Colon (tissue), 2 donors: ENCODE data around the gene DGKE.

ENCODE experiments used
- FAIRE-seq: peaks from 2 replicates; lab custom pipeline; 2012; peaks lifted over from hg19 to GRCh38; lab: Jason Lieb, UNC
- donor health status: control.
- donor health status: control.

Gene DGKE

GRCh38 chr17:56833809-56834379 is at the start of gene DGKE, which contains the start of gene C17orf67:
TSS of gene DGKE (plus strand) at chr17:56834151. CDS start at chr17:56834796, 645 bp downstream.
TSS of gene C17orf67 (minus strand) at chr17:56833920. CDS start at chr17:56815810, 18,110 bp downstream.
- FAIRE-seq = no peak

- no peak for FAIRE-seq
Observed at GRCh38 chr17:56785405-56785804, 48.5 kb upstream of the DGKE start.

GRCh38 chr17:56785997-56786680 is 47.8 kb upstream of the DGKE start:
- no peak for FAIRE-seq

- no peak for FAIRE-seq
Observed at GRCh38 chr17:56786989-56787482, 46.9 kb upstream of the DGKE start.

GRCh38 chr17:56792267-56792666 is 41.7 kb upstream of the DGKE start:
- FAIRE-seq = no peak

DNA sequence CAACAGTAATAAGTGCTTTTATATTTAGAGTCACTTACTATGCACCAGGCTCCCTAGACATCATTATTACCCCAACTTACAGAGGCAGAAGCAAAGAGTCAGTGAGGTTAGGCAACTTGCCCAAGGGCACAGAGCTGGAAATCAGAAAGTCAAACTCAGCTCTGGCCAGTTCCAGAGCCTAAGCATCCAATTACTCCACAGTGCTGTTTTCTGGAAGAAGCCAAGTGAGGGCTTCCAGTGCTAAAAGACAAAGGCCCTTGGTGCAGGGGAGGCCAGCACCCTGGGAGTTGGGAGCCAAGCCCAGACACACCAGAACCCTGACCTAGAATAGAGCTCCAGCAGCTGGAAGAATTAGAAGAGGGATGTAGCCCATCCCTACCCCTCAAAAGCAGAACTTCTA is 40.4 kb upstream of the DGKE start:
- FAIRE-seq = no peak

DNA sequence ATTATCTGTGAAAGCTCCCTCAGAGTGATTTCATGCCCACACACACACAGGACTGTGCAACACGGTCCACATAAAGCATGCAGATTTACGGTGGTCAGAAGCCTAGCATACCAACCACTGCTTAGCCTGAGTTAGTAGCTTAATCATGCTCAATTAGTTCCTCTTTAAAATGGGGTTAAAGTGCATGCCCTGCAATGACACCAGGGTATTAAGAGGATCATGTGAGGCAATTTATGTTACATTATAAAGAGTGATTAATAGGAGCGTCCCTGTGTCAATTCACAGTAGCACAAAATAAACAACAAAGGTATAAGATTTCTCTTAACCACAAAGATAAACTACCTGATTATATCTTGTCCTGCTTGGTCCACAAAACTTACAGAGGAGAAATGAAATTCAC is 40.0 kb upstream of the DGKE start:
- no peak for FAIRE-seq

- FAIRE-seq = no peak
Observed at GRCh38 chr17:56795221-56795865, 38.6 kb upstream of the DGKE start.

DNA sequence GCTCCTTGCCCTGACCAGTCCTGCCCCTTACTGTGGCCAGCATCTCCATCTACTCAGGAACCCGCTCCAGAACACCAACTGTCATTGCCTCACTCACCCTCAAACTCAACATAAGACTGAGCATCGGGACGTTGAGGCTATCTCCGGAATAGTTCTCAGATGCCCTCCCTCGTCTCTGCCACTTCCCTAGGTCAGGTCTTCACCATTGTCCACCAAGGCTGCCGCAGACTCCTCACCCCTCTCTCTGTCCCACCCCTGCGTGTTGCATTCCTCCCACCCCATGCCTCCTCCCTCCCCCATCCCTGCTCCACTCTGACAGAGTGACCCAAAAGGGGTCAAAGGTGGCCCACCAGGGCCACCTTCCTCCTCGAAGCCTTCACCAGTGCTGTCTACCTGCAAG is 37.4 kb upstream of the DGKE start:
- FAIRE-seq = no peak

DNA sequence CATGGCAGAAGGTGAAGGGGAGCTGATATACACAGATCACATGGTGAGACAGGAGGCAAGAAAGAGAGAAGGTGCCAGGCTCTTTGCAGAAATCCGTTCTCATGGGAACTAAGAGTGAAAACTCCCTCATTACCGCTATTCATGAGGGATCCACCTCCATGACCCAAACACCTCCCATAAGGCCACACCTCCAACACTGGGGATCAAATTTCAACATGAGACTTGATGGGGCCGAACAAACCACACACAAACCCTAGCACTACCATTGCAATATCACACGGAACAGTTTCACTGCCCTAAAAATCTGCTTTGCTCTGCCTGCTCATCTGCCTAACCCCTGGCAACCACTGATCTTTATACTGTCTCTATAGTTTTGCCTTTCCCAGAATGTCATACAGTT is 35.0 kb upstream of the DGKE start:
- no peak for FAIRE-seq

- no peak for FAIRE-seq
Observed at GRCh38 chr17:56801459-56802178, 32.3 kb upstream of the DGKE start.

DNA sequence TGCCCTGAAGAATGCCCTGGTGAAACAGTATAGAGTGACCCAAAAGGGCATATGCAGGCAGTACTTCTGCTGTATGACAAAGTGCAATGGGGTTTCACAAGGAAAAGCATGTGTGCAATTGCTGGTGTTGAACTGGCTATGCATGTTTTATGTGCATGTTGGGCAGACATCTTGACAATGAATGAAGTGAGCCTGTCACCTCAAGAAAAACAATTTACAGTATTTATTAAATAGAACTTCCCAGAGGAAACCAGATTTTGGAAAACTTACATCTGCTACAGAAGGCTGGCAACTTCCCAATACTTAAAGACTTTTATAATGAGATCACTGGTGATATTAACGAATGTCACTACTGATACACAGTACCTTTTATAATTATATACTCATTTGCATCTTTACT is 30.9 kb upstream of the DGKE start:
- FAIRE-seq = no peak

- FAIRE-seq = no peak
Observed at GRCh38 chr17:56804454-56804853, 29.5 kb upstream of the DGKE start.

- no peak for FAIRE-seq
Observed at GRCh38 chr17:56806949-56807348, 27.0 kb upstream of the DGKE start.

DNA sequence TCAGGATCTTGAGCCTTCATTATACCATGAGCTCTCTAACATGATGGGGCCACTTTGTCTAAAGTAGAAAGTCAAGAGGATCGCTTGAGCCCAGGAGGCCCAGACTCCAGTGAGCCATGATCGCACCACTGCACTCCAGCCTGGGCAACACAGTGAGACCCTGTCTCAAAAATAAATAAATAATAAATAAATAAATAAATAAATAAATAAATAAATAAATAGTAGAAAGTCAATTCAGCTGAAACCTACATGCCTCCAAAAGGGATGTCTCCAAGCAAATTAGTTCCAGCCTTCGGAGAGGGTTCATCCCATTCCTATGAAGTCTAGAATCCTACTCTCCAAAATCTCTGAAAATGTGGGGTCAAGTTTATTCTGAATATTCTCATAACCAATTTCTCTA is 26.2 kb upstream of the DGKE start:
- FAIRE-seq = no peak

- no peak for FAIRE-seq
Observed at GRCh38 chr17:56808503-56808902, 25.4 kb upstream of the DGKE start.

- FAIRE-seq = no peak
Observed at GRCh38 chr17:56809106-56809819, 24.7 kb upstream of the DGKE start.

DNA sequence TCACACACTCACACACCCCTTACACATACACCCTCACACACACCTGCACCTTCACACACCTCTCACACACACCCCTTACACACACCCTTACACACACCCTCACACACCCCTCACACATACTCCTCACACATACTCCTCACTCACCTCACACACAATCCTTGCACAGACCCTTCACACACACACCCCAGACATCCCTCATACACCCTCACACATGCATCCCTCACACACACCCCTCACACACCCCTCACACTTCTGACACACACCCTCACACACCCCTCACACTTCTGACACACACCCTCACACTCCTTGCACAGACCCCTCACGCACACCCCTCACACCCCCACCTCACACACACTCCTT is 24.2 kb upstream of the DGKE start:
- FAIRE-seq = no peak

- FAIRE-seq = no peak
Observed at GRCh38 chr17:56810343-56810742, 23.6 kb upstream of the DGKE start.

DNA sequence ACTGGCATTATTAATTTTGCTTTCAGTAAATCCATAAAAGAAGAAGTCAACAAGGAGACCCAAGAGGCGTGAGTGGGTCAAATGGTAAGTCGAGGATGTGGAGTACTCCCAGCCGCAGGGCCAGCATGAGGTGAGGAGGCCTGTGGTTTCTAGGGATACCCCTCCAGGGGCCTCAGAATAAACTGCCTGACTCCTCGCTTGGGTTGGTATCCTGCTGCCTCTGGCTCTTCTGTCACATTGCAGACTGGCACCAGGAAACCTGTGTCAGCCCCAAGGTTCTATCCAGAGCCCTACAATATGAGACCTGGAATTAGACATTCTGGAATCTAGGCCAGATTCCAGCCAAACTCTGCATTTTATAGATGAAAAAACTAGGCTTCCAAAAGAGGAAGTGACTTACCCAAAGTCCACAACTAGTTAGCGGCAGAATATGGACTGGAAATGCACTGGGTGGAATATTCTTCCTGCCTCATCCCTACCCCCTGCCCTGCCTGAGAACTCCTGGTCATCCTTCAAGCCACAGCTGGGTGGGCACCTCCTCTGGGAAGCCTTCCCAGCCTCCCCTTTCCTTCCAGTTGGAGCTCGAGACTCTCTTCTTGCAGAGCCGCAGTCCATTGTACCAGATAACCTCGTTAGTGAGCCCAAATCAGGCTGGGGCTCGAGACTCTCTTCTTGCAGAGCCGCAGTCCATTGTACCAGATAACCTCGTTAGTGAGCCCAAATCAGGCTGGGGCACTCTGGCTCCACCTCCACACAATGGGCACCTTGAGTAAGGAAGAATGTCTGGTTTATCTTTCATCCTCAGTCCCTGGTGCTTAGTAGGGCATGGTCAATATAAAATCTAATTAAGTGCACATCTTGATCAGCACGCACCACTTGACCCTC is 22.8 kb upstream of the DGKE start:
- no peak for FAIRE-seq

- no peak for FAIRE-seq
Observed at GRCh38 chr17:56812901-56813388, 21.0 kb upstream of the DGKE start.
